ENCODE results near the gene TMC2.

The TMC2 gene

DNA sequence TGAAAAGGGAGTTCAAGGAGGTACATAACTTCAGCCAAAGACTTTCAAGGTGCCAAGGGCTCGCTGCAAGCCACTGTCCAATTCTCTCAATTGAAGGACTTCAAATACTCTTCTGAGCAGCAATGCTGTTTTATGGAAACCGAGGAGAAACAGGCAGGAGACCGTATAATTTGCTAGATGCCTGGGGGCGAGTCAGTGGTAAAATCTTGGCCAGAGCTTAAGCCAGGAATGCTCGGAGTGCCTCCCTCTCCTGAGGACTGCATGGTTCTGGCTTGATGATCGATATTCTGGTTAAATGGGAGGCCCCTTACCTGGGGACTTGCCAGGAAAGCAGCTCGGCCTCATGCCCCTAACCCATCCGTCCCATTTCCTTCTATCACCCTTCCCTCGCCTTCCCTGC lies 80.3 kb downstream of the TMC2 start:
- Histone ChIP-seq H3K9me3 (ENCODE audit: insufficient read depth, low read length) (no peaks in the 10 kb centered on the region), H3K9me2 (replicated peaks; ENCODE audit: insufficient read depth, low read length) (no peaks in the 10 kb centered on the region), H3K27ac (ENCODE audit: low read depth, low read length) (no peak overlapping the region), H3K27me3 (ENCODE audit: low read length) (no peaks in the 10 kb centered on the region), H3K4me2 (ENCODE audit: low read depth, low read length, poor library complexity, severe bottlenecking) (no peak overlapping the region), H3K79me2 (ENCODE audit: insufficient read depth, low read length) (no peaks in the 10 kb centered on the region), H3F3A (ENCODE audit: insufficient read depth) (no peaks in the 10 kb centered on the region), H3K36me3 (ENCODE audit: low read length) (no peaks in the 10 kb centered on the region), H2AFZ (ENCODE audit: low read depth, low read length, severe bottlenecking) (no peak overlapping the region), H3K9ac (ENCODE audit: low read length) (no peak overlapping the region), H4K20me1 (ENCODE audit: low read depth, low read length) (no peaks in the 10 kb centered on the region), H3K4me3 (ENCODE audit: insufficient read depth, low read length, poor library complexity, severe bottlenecking) (no peak overlapping the region)
- no peak for TF ChIP-seq EZH2phosphoT487 (conservative IDR thresholded peaks at IDR 0.05; ENCODE audit: low read length)

DNA sequence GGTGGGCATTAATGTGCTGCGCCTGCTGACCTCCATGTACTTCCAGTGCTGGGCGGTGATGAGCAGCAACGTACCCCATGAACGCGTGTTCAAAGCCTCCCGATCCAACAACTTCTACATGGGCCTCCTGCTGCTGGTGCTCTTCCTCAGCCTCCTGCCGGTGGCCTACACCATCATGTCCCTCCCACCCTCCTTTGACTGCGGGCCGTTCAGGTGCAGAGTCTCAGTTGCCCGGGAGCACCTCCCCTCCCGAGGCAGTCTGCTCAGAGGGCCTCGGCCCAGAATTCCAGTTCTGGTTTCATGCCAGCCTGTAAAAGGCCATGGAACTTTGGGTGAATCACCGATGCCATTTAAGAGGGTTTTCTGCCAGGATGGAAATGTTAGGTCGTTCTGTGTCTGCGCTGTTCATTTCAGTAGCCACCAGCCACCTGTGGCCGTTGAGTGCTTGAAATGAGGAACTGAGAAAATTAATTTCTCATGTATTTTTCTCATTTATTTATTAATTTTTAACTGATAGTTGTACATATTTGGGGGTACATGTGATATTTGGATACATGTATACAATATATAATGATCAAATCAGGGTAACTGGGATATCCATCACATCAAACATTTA lies 80.8 kb downstream of the TMC2 start:
- no peak for TF ChIP-seq EZH2phosphoT487 (conservative IDR thresholded peaks at IDR 0.05; ENCODE audit: low read length)
- TF ChIP-seq, protein P1, sequence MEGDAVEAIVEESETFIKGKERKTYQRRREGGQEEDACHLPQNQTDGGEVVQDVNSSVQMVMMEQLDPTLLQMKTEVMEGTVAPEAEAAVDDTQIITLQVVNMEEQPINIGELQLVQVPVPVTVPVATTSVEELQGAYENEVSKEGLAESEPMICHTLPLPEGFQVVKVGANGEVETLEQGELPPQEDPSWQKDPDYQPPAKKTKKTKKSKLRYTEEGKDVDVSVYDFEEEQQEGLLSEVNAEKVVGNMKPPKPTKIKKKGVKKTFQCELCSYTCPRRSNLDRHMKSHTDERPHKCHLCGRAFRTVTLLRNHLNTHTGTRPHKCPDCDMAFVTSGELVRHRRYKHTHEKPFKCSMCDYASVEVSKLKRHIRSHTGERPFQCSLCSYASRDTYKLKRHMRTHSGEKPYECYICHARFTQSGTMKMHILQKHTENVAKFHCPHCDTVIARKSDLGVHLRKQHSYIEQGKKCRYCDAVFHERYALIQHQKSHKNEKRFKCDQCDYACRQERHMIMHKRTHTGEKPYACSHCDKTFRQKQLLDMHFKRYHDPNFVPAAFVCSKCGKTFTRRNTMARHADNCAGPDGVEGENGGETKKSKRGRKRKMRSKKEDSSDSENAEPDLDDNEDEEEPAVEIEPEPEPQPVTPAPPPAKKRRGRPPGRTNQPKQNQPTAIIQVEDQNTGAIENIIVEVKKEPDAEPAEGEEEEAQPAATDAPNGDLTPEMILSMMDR (IDR thresholded peaks at IDR 0.05; ENCODE audit: insufficient read depth, low read length, poor library complexity, severe bottlenecking): no peak
- Histone ChIP-seq H3K4me3 (ENCODE audit: insufficient read depth, low read length, poor library complexity, severe bottlenecking) (no peak overlapping the region), H3K79me2 (ENCODE audit: insufficient read depth, low read length) (no peaks in the 10 kb centered on the region), H3K4me2 (ENCODE audit: low read depth, low read length, poor library complexity, severe bottlenecking) (no peak overlapping the region), H3K36me3 (ENCODE audit: low read length) (no peaks in the 10 kb centered on the region), H3K27me3 (ENCODE audit: low read length) (no peaks in the 10 kb centered on the region), H3K9me3 (ENCODE audit: insufficient read depth, low read length) (no peaks in the 10 kb centered on the region), H2AFZ (ENCODE audit: low read depth, low read length, severe bottlenecking) (no peak overlapping the region), H3K9me2 (replicated peaks; ENCODE audit: insufficient read depth, low read length) (no peaks in the 10 kb centered on the region), H3K27ac (ENCODE audit: low read depth, low read length) (no peak overlapping the region), H4K20me1 (ENCODE audit: low read depth, low read length) (no peaks in the 10 kb centered on the region), H3K9ac (ENCODE audit: low read length) (no peak overlapping the region), H3F3A (ENCODE audit: insufficient read depth) (no peaks in the 10 kb centered on the region)

DNA sequence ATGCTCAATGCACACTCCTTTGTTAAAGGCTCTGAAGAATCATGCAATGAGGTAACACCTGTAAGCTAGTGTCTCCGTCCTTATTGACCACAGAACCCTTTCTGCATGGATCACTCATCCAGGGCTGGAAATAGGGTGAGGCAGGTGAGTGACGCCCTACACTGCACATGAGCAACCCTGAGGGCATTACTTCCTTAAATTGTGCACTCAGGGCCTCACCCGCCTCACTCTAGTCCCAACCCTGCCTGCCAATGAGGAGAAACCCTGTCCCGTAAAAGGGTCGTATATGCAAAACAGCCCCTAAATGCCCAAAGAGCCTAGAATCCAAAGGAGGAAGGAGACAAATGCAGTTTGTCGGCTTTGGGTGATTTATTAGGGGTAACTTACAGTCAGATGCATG lies 82.4 kb downstream of the TMC2 start:
- no peak overlapping the region for H3K27ac ChIP-seq (ENCODE audit: low read depth, low read length)
- no peaks in the 10 kb centered on the region for H3K79me2 ChIP-seq (ENCODE audit: insufficient read depth, low read length)
- no peak overlapping the region for H2AFZ ChIP-seq (ENCODE audit: low read depth, low read length, severe bottlenecking)
- TF ChIP-seq, protein P1 (IDR thresholded peaks at IDR 0.05; ENCODE audit: insufficient read depth, low read length, poor library complexity, severe bottlenecking): no peak
- TF ChIP-seq EZH2phosphoT487 (conservative IDR thresholded peaks at IDR 0.05; ENCODE audit: low read length): no peak
- H3F3A ChIP-seq (ENCODE audit: insufficient read depth): no peaks in the 10 kb centered on the region
- no peaks in the 10 kb centered on the region for H3K36me3 ChIP-seq (ENCODE audit: low read length)
- H3K9me2 ChIP-seq (replicated peaks; ENCODE audit: insufficient read depth, low read length): no peaks in the 10 kb centered on the region
- no peak overlapping the region for H3K9ac ChIP-seq (ENCODE audit: low read length)
- no peaks in the 10 kb centered on the region for H4K20me1 ChIP-seq (ENCODE audit: low read depth, low read length)
- H3K27me3 ChIP-seq (ENCODE audit: low read length): no peaks in the 10 kb centered on the region
- no peaks in the 10 kb centered on the region for H3K9me3 ChIP-seq (ENCODE audit: insufficient read depth, low read length)
- no peak overlapping the region for H3K4me2 ChIP-seq (ENCODE audit: low read depth, low read length, poor library complexity, severe bottlenecking)
- no peak overlapping the region for H3K4me3 ChIP-seq (ENCODE audit: insufficient read depth, low read length, poor library complexity, severe bottlenecking)

DNA sequence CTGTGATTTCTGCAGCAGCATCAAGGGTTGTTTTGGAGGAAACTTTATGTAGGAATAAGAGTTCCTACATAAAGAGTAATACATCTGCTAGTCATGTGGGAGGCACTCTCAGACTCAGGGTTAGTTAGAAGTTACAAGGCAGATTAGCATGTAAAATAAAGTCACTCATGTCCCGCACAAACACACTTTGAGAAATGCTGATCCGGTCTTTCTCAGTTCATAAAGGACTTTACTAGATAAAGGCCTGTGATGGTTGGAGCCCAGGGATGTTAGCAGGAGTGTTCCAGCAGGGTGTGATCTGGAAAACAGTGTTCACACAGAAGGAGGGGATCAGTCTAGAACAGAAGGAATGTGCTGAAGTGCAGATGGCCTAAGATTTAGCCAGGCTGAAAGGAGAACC lies 83.0 kb downstream of the TMC2 start:
- H3K79me2 ChIP-seq (ENCODE audit: insufficient read depth, low read length): no peaks in the 10 kb centered on the region
- TF ChIP-seq, protein P1 (IDR thresholded peaks at IDR 0.05; ENCODE audit: insufficient read depth, low read length, poor library complexity, severe bottlenecking): no peak
- H3K27me3 ChIP-seq (ENCODE audit: low read length): no peaks in the 10 kb centered on the region
- no peaks in the 10 kb centered on the region for H4K20me1 ChIP-seq (ENCODE audit: low read depth, low read length)
- no peak overlapping the region for H2AFZ ChIP-seq (ENCODE audit: low read depth, low read length, severe bottlenecking)
- no peak overlapping the region for H3K9ac ChIP-seq (ENCODE audit: low read length)
- no peak overlapping the region for H3K27ac ChIP-seq (ENCODE audit: low read depth, low read length)
- H3K36me3 ChIP-seq (ENCODE audit: low read length): no peaks in the 10 kb centered on the region
- no peak overlapping the region for H3K4me2 ChIP-seq (ENCODE audit: low read depth, low read length, poor library complexity, severe bottlenecking)
- no peaks in the 10 kb centered on the region for H3F3A ChIP-seq (ENCODE audit: insufficient read depth)
- H3K9me3 ChIP-seq (ENCODE audit: insufficient read depth, low read length): no peaks in the 10 kb centered on the region
- H3K9me2 ChIP-seq (replicated peaks; ENCODE audit: insufficient read depth, low read length): no peaks in the 10 kb centered on the region
- no peak overlapping the region for H3K4me3 ChIP-seq (ENCODE audit: insufficient read depth, low read length, poor library complexity, severe bottlenecking)
